HEK293 (cell line): ENCODE data around the gene MED16.

Experiments
- ZBTB20 ChIP-seq: fragments of 450-650 bp; formaldehyde crosslinking; IDR thresholded peaks from 2 replicates; pipeline ENCODE4 v1.5.1; 2016; ENCODE audit warnings: missing biosample characterization, missing genetic modification characterization
- ZNF138 ChIP-seq: fragments of 450-650 bp; formaldehyde crosslinking; IDR thresholded peaks from 2 replicates; pipeline ENCODE4 v1.5.1; 2016; ENCODE audit warnings: missing biosample characterization, missing genetic modification characterization, borderline replicate concordance

DNA sequence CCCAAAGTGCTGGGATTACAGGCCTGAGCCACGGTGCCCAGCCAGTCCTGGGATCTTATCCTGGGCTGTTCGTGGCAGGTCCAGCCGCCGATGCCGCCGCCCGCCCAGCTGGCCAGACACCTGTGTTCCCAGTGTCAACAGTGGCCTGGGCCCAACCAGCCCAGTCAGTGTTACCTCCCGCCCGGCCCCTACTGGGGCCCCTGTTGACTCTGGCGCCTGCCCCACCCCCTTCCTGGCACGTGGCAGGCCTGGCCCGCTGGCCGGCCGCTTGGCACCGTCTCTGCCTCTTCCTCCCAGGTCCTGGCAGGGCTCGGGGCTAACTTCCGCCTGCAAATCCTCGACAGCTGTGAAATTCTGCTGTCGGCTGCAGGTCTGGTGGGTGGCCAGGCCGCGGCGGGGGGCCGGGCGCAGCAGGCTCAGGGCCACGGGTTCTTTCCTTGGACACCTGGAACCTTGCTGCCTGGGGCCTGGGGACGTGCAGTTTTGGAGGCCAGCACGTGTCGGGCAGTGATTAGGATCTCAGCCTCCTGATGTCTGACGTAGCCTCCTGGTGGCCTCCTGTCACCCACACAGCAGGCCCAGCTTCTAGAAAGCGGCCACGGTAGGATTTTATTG lies 42.0 kb upstream of the MED16 start:
- TF ChIP-seq ZNF138 (tag by site-specific recombination) (no peak), ZBTB20 (tag by site-specific recombination) (no peak)
